Ureter (tissue), 1 donor: ENCODE results near the gene CPXM1. TPM values are rescaled to one million over a fixed set of nuclear protein-coding genes. Genes with fewer than 3 reads are reported as not detected.

ENCODE experiments used
- DNase-seq: peaks from one replicate; pipeline ENCODE4 v3.0.0-alpha.2; 2020; ENCODE audit warnings: low spot score
- total RNA-seq: library from RNA; stranded (reverse); gene quantifications from one replicate; pipeline ENCODE4 v1.2.4, GENCODE V29; 2023
- donor health status: DM: yes; HTN: yes; CAD: no.

Gene CPXM1
- total RNA-seq, 1 donor from 2014 or later, result 3.0 TPM

DNA sequence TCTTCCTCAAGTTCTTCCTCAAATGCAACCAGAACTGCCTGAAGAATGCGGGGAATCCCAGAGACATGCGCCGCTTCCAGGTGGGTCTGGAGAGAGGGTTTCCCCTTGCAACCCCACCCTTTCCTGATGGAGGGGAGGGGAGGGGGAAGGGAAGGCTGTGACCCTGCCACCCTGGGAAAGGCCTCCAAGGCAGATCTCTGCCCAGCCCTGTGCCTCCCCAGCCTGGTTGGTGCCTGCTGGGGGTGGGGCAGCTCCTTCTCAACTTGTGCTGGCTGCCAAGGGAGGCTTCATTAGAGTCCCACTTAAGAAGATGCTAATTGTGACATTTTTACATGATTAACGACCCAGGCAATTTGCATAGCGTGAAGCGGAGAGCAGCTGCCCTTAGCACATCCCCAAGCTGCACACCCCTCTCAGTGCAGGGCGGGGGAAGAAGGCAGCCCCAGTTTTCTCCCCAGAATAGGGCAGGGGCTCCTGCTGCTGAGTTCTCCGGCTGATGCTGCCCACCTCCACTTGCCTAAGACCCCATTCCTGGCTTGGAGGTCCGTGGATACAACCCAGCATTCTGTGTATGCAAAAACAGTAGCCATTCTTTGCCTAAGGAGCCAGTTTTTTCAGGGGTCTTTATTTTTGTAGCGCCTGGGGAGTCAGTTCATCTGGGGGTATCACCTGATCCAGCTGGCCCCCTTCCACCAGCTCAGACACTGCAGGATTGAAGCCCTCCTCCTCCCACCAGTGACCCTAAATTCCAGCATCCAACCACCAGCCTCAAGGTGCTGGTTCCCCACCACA lies 51.7 kb downstream of the CPXM1 start:
- DNase-seq, result no peak

DNA sequence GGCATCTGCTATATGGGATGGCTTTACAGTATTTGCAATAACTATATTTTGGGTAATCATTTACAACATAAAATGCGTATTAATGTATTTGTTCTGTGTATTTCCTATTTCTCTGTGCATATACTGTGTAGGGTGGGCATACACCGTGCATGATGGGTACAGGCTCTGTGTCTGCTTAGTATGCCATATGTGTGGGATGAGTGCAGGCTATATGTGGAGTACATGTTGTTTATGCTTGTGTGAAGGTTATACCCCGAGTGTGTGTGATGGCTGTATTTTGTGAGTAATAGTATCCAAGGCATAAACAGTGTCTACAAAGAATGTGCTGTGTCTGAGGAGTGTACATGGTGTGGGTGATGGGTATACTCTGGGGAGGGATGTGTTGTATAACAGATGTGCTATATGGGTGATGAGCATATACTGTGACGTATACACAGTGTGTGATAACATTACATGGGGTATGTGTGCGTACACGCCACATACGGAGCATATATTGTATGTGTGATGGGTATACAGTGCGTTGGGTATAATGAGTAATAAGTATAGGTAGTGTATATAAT lies 52.7 kb downstream of the CPXM1 start:
- no peak for DNase-seq

DNA sequence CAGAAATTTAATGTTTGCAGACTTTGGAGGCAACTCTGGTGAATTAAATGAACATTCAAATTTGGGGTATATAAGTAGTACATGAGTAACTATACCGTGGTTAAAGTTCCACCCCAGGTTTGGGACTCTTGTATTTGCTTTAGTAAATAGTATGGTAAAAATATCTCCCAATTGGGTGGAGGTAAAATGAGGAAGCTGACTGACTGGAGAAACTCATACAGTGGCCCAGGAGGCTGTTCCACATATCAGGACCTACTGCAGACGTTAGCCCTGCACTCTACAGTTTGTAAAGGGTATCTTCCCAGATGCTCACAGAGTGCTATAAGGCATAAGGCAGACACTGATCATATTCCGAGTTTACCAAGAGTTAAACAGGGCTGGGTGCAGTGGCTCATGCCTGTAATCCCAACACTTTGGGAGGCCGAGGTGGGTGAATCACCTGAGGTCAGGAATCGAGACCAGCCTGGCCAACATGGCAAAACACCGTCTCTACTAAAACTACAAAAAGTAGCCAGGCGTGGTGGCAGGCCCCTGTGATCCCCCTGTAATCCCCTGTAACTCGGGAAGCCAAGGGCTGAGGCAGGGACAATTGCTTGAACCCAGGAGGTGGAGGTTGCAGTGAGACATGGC lies 53.7 kb downstream of the CPXM1 start:
- DNase-seq, result no peak

DNA sequence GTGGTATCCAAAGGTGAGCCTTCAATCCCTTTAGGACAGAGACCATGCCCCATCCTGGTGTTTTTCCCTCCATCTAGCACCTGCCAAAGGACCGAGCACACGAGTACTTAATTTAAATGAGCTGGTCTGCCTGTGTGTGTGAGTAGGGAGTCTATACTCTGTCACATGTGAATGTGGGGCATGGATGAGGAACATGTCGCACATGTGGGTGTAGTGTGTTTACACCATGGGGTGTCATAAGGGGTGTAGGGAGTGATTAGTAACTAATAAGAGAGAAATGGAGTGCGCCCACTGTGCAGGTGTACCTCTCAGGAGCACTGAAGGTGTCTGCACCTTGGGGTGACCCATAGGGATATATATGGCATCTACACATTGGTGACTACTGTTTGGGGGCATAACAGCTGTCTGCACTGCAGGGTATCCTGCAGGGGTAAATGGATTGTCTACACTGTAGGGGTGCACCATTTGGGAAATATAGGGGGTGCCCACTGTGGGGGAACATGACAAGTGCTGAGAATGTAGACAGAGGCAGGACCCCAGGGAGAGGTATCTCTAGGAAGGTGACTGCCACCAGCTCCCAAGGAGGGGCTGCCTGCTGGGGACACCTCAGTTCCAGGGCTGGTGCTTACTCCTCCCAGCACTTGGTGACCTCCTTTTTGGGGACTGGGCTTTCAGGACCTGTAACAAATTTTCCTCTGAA lies 54.3 kb downstream of the CPXM1 start:
- no peak for DNase-seq

DNA sequence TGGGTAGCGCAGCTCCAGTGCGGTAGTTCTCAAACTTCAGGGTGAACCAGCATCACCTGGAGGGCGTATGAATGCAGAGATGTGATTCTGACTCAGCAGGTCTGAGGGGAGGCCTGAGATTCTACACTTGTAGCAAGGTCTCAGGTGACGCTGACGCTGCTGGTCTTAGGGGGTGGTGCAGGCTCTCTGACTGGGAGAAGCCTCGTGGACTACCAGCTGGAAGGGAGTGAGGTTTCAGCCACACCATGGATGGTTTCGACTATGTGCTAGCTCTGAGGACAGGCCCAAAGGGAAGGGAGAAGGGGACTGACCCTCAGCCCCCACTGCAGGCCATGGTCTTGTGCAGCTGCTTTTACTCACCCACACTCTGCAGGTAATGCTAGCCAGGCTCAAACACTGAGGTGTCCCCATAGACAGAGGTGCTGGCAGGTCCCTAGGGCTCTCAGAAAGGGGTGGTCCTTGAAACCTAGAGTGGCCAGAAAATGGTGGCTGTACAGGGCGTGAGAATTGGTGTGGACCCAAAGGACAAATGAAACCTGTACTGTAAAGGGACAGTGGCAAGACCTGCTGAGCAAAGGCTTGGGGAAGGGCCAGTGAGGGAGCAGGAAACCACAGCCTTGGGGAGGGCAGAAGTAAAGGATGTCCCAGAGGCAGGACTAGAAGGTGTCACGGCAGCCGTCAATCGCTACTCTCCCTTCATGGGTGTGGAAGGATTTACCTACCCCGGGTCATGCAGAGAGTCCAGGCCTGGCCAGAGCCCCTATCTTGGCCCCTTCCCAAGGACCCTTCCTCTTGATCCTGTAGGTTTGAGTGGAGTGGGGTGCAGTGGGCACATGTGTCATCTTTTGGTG lies 55.1 kb downstream of the CPXM1 start:
- no peak for DNase-seq

Other genes starting within 250 kb of the CPXM1 start
- 179 TPM for gene NOP56, start 148.0 kb downstream of the CPXM1 start, total RNA-seq
- 79.8 TPM for gene IDH3B, start 136.4 kb downstream of the CPXM1 start, total RNA-seq
- 30.3 TPM for gene EBF4, start 107.8 kb downstream of the CPXM1 start, total RNA-seq
- gene C20orf141, start 14.4 kb upstream of the CPXM1 start, total RNA-seq, result not detected
- not detected for gene TMEM239, start 15.7 kb upstream of the CPXM1 start, total RNA-seq
- 53.5 TPM for gene PCED1A, start 40.0 kb upstream of the CPXM1 start, total RNA-seq
- gene VPS16, start 40.1 kb upstream of the CPXM1 start, total RNA-seq, result 38.0 TPM
- gene PTPRA, start 72.9 kb upstream of the CPXM1 start, total RNA-seq, result 79.5 TPM
- gene GNRH2, start 243.0 kb upstream of the CPXM1 start, total RNA-seq, result 1.5 TPM
- 49.6 TPM for gene MRPS26, start 245.4 kb upstream of the CPXM1 start, total RNA-seq